Esophagus squamous epithelium (tissue), 4 donors: ENCODE results near the gene ABCA12.

Experiments used
- CTCF ChIP-seq, 6 experiments: fragments of 450-650 bp in 4 of 6; fragments of 200-600 bp in 2 of 6; sonication (generic) in 2 of 6; IDR thresholded peaks; one replicate each; pipeline ENCODE4 v1.5.1; 2016 to 2019; ENCODE audit warnings: antibody characterized with exemption in 6 of 6, mild to moderate bottlenecking in 4 of 6, moderate library complexity in 4 of 6
- POLR2A ChIP-seq, 4 donors: fragments of 450-650 bp; IDR thresholded peaks; one replicate each; pipeline ENCODE4 v1.6.1; 2017; ENCODE audit warnings: antibody characterized with exemption in 4 of 4, mild to moderate bottlenecking in 4 of 4, moderate library complexity in 3 of 4

DNA sequence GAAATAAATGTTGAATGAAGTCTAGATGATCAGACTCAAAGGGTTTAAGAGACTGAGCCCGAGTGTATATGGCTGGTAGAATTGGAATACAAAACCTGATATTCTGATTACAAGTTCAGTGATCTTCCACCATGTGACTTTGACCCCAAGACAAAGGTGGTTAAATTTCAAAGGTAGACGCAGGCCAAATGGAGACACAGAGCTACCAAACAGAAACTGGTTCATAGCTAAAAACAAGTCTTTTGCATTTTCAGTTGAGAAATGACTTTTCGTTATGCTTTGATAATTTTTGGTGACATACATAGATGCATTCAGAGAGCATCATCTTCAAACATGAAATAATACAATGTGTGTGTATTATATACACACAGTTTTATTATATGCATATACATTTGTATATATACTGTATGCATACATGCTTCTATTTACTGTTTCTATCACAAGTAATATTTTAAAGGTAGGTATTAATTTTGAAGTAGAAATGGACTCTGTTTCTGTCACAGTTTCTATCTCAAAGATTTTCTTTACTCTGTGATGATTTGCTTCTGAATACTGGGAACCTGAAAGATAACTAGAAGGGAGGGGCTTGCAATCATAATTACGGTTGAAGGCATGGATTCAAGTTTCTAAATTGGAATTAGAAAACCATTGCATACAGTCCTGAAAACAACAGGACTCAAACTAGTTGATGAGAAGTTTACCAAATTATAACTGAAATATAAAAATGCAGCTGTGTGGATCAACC is 142.3 kb downstream of the ABCA12 start:
- TF ChIP-seq CTCF (IDR thresholded peaks at IDR 0.05) (no peak), POLR2A (IDR thresholded peaks at IDR 0.05) (no peak)
